Muscle of back (tissue), 11 donors: ENCODE measurements around the gene GRIP1. TPM values are rescaled to one million over a fixed set of nuclear protein-coding genes. Genes with fewer than 3 reads are reported as not detected.

ENCODE experiments used
- DNase-seq, 3 donors: peaks; one replicate each; pipeline versions ENCODE4 v3.0.0 to v3.0.0-alpha.2; 2013
- polyA plus RNA-seq, 10 donors: library from polyadenylated mRNA; unstranded; fragments of 120-200 nt; gene quantifications; one replicate each; pipeline ENCODE4 v1.2.1, GENCODE V29; 2013; ENCODE audit not compliant: insufficient read length in 10 of 10

Gene GRIP1
- polyA plus RNA-seq, 10 donors: 0.49 to 4.1 (median 1.6) TPM

GRCh38 chr12:66648033-66648735 lies 30.7 kb downstream of the GRIP1 start:
- DNase-seq: no peak

GRCh38 chr12:66647034-66647691 lies 31.7 kb downstream of the GRIP1 start:
- peak in 1 of 3 donors; percentile 91 for DNase-seq

GRCh38 chr12:66644151-66644550 lies 34.7 kb downstream of the GRIP1 start:
- DNase-seq: no peak

- DNase-seq: peak in 1 of 3 donors; percentile 33
These were observed 38.0 kb downstream of the GRIP1 start for GRCh38 chr12:66640691-66641460.

- DNase-seq: no peak
These were observed 40.2 kb downstream of the GRIP1 start for GRCh38 chr12:66638666-66639065.

GRCh38 chr12:66637699-66638301 lies 41.1 kb downstream of the GRIP1 start:
- DNase-seq: peak in 2 of 3 donors; percentile 22 to 43

GRCh38 chr12:66636771-66637170 lies 42.1 kb downstream of the GRIP1 start:
- peak in 2 of 3 donors; percentile 33 to 54 for DNase-seq

GRCh38 chr12:66633676-66634075 lies 45.2 kb downstream of the GRIP1 start:
- no peak for DNase-seq

- DNase-seq: no peak
These were observed 49.6 kb downstream of the GRIP1 start for GRCh38 chr12:66629138-66629870.

- no peak for DNase-seq
These were observed 50.9 kb downstream of the GRIP1 start for GRCh38 chr12:66627988-66628317.

- no peak for DNase-seq
These were observed 51.4 kb downstream of the GRIP1 start for GRCh38 chr12:66627270-66627987.

GRCh38 chr12:66624806-66625205 lies 54.1 kb downstream of the GRIP1 start:
- no peak for DNase-seq

- DNase-seq: no peak
These were observed 55.4 kb downstream of the GRIP1 start for GRCh38 chr12:66623455-66623854.

GRCh38 chr12:66620688-66621087 lies 58.2 kb downstream of the GRIP1 start:
- DNase-seq: no peak

GRCh38 chr12:66620026-66620425 lies 58.9 kb downstream of the GRIP1 start:
- DNase-seq: no peak

GRCh38 chr12:66617991-66618390 lies 60.9 kb downstream of the GRIP1 start:
- DNase-seq: no peak

- no peak for DNase-seq
These were observed 66.6 kb downstream of the GRIP1 start for GRCh38 chr12:66612090-66612775.

GRCh38 chr12:66607147-66607546 lies 71.7 kb downstream of the GRIP1 start:
- no peak for DNase-seq

- no peak for DNase-seq
These were observed 73.6 kb downstream of the GRIP1 start for GRCh38 chr12:66605293-66605692.

- no peak for DNase-seq
These were observed 74.8 kb downstream of the GRIP1 start for GRCh38 chr12:66603981-66604479.
